HEK293T (cell line): ENCODE results near the gene ATP5MG.

ENCODE experiments used
- BHLHE40 ChIP-seq: fragments of 450-650 bp; IDR thresholded peaks from 2 replicates; pipeline ENCODE4 v1.6.1; 2016; ENCODE audit warnings: mild to moderate bottlenecking, moderate library complexity, borderline replicate concordance
- ELF4 ChIP-seq: fragments of 450-650 bp; IDR thresholded peaks from 2 replicates; pipeline ENCODE4 v1.6.1; 2017; ENCODE audit warnings: antibody characterized with exemption
- FOXA1 ChIP-seq: fragments of 450-650 bp; IDR thresholded peaks from 2 replicates; pipeline ENCODE4 v1.6.1; 2016; ENCODE audit warnings: mild to moderate bottlenecking
- SP1 ChIP-seq: fragments of 450-650 bp; IDR thresholded peaks from 2 replicates; pipeline ENCODE4 v1.6.1; 2017
- TF ChIP-seq, protein P1 (sequence below): fragments of 450-650 bp; IDR thresholded peaks from 2 replicates; pipeline ENCODE4 v1.6.1; 2016

- no peak for TF ChIP-seq BHLHE40
- no peak for TF ChIP-seq FOXA1
- TF ChIP-seq, protein P1, sequence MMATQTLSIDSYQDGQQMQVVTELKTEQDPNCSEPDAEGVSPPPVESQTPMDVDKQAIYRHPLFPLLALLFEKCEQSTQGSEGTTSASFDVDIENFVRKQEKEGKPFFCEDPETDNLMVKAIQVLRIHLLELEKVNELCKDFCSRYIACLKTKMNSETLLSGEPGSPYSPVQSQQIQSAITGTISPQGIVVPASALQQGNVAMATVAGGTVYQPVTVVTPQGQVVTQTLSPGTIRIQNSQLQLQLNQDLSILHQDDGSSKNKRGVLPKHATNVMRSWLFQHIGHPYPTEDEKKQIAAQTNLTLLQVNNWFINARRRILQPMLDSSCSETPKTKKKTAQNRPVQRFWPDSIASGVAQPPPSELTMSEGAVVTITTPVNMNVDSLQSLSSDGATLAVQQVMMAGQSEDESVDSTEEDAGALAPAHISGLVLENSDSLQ = no peak
- TF ChIP-seq SP1 = no peak
- TF ChIP-seq ELF4 = no peak
These were observed 20.8 kb upstream of the ATP5MG start for GRCh38 chr11:118380571-118380970.
